ENCODE data around the gene CHRND. TPM values are rescaled to one million over a fixed set of nuclear protein-coding genes. Genes with fewer than 3 reads are reported as not detected.

The CHRND gene
- total RNA-seq, 1 donor from 2014 or later, result not detected

DNA sequence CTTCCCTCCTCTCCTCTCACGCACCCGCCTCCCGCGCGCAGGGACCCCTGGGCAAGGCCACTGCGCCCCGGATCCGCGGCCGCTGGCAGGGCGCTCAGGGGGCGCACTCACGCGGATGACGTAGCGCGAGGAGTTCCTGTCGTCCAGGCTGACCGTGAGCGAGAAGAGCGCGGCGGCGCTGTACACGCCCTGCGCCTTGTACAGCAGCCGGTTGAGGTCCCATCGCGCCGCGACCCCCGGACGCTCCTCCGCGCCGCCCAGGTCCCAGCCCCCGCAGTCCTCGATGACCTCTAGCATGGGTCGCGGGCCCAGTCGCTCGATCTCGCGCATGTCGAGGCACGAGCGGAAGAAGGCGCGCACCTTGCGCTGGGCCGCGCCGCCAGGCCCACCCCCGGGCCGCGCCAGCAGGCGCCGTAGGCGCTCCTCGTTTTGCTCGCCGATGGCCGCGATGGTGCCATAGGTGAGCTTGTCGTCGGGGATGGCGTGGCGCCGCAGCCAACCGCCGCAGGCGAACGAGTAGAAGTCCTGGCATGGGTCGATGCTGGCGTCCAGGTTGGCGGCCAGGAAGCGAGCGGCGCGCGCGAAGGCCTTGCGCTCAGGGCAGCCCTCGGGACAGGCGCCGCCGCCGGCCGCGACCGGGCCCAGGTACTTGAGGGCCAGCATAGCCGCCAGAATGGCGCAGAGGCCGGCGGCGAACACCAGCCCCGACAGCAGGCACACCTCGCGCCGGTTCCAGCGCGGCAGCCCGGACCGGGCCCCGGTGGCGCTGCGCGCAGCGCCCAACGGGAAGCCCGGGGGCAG, 40.0 kb upstream of the CHRND start:
- no peak for DNase-seq (ENCODE audit: low spot score)
- TF ChIP-seq, protein P1, sequence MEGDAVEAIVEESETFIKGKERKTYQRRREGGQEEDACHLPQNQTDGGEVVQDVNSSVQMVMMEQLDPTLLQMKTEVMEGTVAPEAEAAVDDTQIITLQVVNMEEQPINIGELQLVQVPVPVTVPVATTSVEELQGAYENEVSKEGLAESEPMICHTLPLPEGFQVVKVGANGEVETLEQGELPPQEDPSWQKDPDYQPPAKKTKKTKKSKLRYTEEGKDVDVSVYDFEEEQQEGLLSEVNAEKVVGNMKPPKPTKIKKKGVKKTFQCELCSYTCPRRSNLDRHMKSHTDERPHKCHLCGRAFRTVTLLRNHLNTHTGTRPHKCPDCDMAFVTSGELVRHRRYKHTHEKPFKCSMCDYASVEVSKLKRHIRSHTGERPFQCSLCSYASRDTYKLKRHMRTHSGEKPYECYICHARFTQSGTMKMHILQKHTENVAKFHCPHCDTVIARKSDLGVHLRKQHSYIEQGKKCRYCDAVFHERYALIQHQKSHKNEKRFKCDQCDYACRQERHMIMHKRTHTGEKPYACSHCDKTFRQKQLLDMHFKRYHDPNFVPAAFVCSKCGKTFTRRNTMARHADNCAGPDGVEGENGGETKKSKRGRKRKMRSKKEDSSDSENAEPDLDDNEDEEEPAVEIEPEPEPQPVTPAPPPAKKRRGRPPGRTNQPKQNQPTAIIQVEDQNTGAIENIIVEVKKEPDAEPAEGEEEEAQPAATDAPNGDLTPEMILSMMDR (IDR thresholded peaks at IDR 0.05; ENCODE audit: unreplicated experiment), result no peak
- Mint-ChIP-seq H3K36me3 (ENCODE audit: low read depth, unreplicated experiment) (no peaks in the 10 kb centered on the region), H3K27me3 (ENCODE audit: unreplicated experiment) (peaks cover 22% of the 10 kb centered on the region), H3K27ac (ENCODE audit: unreplicated experiment) (no peak overlapping the region), H3K4me1 (ENCODE audit: unreplicated experiment) (peaks cover 4% of the 10 kb centered on the region), H3K4me3 (ENCODE audit: unreplicated experiment) (no peak overlapping the region), H3K9me3 (ENCODE audit: unreplicated experiment) (no peaks in the 10 kb centered on the region)

DNA sequence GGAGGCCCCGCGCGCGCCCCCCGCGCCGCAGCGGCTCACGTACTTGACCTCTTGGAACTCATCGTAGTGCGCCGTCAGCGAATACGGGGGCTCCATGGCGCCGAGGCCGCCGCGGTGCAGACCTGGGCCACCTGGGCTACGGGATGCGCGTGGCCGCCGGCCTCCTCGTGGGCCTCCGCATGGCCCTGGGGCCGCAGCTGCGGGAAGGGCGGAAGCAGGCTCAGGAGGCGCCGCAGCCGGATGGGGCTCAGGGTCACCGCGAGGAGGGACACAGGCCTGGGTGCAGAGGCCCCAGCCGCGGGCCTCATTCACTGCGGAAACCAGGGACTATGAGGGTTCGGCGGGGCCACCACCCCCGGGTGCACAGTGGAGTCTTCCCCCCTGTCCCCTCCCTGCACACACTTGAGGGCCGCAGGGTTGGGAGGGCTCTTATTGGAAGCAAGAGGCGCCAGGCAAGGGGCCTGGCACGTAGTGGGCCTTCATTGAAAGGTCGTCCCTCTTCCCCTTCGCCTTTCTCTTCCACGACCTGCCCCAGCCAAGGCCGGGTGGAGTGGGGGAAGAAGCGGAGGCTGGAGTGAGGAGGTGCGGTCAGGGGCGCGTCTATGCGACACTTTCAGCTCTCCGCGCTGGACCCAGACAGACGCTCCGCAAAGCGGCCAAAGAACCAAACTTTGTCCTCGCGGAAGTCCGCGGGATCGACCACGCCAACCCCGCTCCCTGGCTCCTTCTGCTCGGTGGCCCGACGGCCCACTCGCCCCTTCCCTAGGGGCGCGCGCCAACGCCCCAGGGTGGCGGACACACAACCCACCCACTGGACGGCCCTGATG, 39.2 kb upstream of the CHRND start:
- peaks cover 4% of the 10 kb centered on the region for H3K4me1 Mint-ChIP-seq (ENCODE audit: unreplicated experiment)
- no peak for DNase-seq (ENCODE audit: low spot score)
- H3K9me3 Mint-ChIP-seq (ENCODE audit: unreplicated experiment), result no peaks in the 10 kb centered on the region
- TF ChIP-seq, protein P1 (IDR thresholded peaks at IDR 0.05; ENCODE audit: unreplicated experiment), result no peak
- no peak overlapping the region for H3K27ac Mint-ChIP-seq (ENCODE audit: unreplicated experiment)
- H3K4me3 Mint-ChIP-seq (ENCODE audit: unreplicated experiment), result no peak overlapping the region
- H3K27me3 Mint-ChIP-seq (ENCODE audit: unreplicated experiment), result peaks cover 22% of the 10 kb centered on the region
- no peaks in the 10 kb centered on the region for H3K36me3 Mint-ChIP-seq (ENCODE audit: low read depth, unreplicated experiment)

DNA sequence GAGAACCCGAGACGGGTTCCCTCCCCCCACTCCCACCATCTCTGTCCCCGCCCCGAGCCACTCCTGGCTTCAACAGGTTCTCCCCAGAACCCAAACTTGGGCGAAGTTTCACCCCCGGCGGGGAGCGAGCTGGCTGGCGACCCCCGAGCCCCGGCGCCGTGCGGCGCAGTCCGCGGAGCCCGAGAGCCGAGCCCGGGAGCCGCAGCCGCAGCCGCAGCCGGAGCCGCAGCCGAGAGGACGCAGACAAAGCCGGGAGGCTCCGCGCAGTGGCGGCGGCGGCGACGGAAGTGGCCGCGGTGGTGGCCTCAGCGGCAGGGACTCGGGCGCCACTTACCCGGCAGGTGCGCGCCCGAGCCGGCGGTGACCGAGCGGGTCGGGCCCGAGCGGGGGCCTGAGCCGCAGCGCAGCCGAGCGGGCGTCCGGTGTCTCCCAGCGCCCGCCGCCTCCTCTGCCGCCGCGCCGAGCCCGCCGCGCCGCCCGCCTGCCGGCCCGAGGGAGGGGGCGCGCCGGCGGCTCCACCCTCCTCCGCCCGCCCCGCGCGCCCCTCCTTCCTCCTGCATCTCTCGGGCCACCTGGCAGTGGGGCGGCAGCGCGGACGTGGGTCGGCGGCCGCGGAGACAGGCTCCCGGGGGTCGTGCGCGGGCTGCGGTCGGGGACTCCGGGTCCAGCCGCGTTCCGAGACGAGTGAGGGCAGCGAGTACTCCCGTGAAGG, 38.4 kb upstream of the CHRND start, which contains the start of gene ECEL1:
Gene ECEL1, minus strand, starts transcription at position 450 of the 712 bp plus-strand sequence. CDS start 1,181 bp downstream, outside the sequence.
- no peak for DNase-seq (ENCODE audit: low spot score)
- Mint-ChIP-seq H3K4me3 (ENCODE audit: unreplicated experiment) (no peak within 1 kb of the TSS), H3K9me3 (ENCODE audit: unreplicated experiment) (no peaks in the 10 kb centered on the region), H3K27me3 (ENCODE audit: unreplicated experiment) (peaks cover 24% of the 10 kb centered on the region), H3K36me3 (ENCODE audit: low read depth, unreplicated experiment) (no peaks in the 10 kb centered on the region), H3K27ac (ENCODE audit: unreplicated experiment) (no peak within 1 kb of the TSS), H3K4me1 (ENCODE audit: unreplicated experiment) (peaks cover 4% of the 10 kb centered on the region)
- TF ChIP-seq, protein P1 (IDR thresholded peaks at IDR 0.05; ENCODE audit: unreplicated experiment), result no peak

DNA sequence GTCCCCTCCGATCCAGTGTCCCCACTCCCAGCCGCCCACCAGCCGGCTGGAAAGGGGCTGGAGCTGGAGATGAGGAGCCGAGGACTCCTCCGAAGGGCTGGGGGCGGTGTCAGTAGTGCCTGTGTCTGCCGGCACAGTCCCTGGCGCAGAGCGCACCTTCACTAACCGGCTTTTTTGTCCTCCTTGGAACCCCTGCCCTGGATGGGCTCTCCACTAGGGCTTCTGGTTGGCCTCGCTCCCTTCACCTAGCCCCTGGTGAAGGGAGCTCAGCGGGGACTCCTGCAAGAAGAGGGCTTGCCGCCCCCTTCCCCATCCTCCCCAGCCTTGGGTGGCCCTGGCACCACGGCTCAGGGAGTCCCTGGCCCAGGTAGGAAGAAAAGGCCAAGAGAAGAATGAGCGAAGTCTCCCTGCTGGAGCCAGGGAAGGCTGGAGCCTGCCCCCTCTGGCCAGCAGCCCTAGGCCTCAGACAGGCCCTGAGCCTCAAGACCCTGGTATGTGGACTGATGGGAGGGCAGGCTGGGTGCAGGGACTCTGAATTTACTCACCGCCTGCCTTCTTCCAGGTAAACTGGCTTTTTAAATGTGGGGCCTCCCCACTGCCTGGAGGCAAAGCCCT, 37.8 kb upstream of the CHRND start:
- no peak for DNase-seq (ENCODE audit: low spot score)
- Mint-ChIP-seq H3K4me1 (ENCODE audit: unreplicated experiment) (peaks cover 4% of the 10 kb centered on the region), H3K27ac (ENCODE audit: unreplicated experiment) (no peak overlapping the region), H3K27me3 (ENCODE audit: unreplicated experiment) (peaks cover 23% of the 10 kb centered on the region), H3K9me3 (ENCODE audit: unreplicated experiment) (no peaks in the 10 kb centered on the region), H3K4me3 (ENCODE audit: unreplicated experiment) (no peak overlapping the region), H3K36me3 (ENCODE audit: low read depth, unreplicated experiment) (no peaks in the 10 kb centered on the region)
- TF ChIP-seq, protein P1 (IDR thresholded peaks at IDR 0.05; ENCODE audit: unreplicated experiment), result no peak

Measured in endothelial cell (in vitro differentiated cells).